ENCODE data around the gene ALCAM. TPM values are rescaled to one million over a fixed set of nuclear protein-coding genes. Genes with fewer than 3 reads are reported as not detected.

Gene ALCAM
- total and polyA plus RNA-seq, 2 of the 8 experiments (the other 6 are each of a cell fraction or from before 2014, with no cell fraction given): 10.8 to 33.0 TPM

GRCh38 chr3:105375750-105376511 is 9.2 kb downstream of the ALCAM start:
- H2BK20ac ChIP-seq (ENCODE audit: low read length): no peak overlapping the region
- no peaks in the 10 kb centered on the region for H3K36me3 ChIP-seq (ENCODE audit: control insufficient read depth in 2 of 4, insufficient read depth in 4 of 4, low read length in 3 of 4)
- H4K20me1 ChIP-seq (replicated peaks in 1 of 2; ENCODE audit: control insufficient read depth in 1 of 2, insufficient read depth in 2 of 2, low read length in 2 of 2): no peaks in the 10 kb centered on the region
- H3K27me3 ChIP-seq (replicated peaks in 1 of 4; ENCODE audit: control insufficient read depth in 3 of 4, extremely low read depth in 1 of 4, insufficient read depth in 3 of 4, low read length in 3 of 4): no peaks in the 10 kb centered on the region
- CTCF ChIA-PET (ENCODE audit: partially characterized antibody): interaction anchor here (0.9 to 2.2 kb wide), 3 partner anchors 18 to 811 kb away, joined by 3 to 5 read pairs (median 4); no protein-coding TSS in a partner anchor
- H3K79me1 ChIP-seq (ENCODE audit: low read depth, low read length): no peaks in the 10 kb centered on the region
- H3K79me2 ChIP-seq (ENCODE audit: control insufficient read depth in 1 of 2, insufficient read depth in 2 of 2, low read length in 2 of 2): peaks cover 0 to 94% of the 10 kb centered on the region in 2 experiments; a peak in 3 of 4 replicates
- no peaks in the 10 kb centered on the region; a peak in 1 of 7 replicates for H3K4me1 ChIP-seq (replicated peaks in 1 of 4; ENCODE audit: control insufficient read depth in 3 of 4, insufficient read depth in 4 of 4, low read length in 3 of 4)
- H3K27ac ChIP-seq (ENCODE audit: low read depth, low read length): no peak overlapping the region
- FAIRE-seq: no peak
- no peak overlapping the region for H3K18ac ChIP-seq (ENCODE audit: extremely low read depth, low read length)
- H3K4ac ChIP-seq (replicated peaks; ENCODE audit: insufficient read length, low read depth, low read length): no peak overlapping the region
- H2AK5ac ChIP-seq (ENCODE audit: low read depth, low read length): no peak overlapping the region
- H3K4me3 ChIP-seq (ENCODE audit: extremely low read depth in 1 of 4, insufficient read depth in 2 of 4, low read depth in 3 of 4, low read length in 4 of 4): no peak overlapping the region
- H3K4me2 ChIP-seq (ENCODE audit: insufficient read depth in 1 of 2, low read depth in 2 of 2, low read length in 2 of 2): no peak overlapping the region
- WGBS, 2 experiments (ENCODE audit: extremely low coverage in 1 of 2, insufficient coverage in 1 of 2, insufficient read length in 1 of 2, insufficient replicate concordance in 2 of 2, low coverage in 1 of 2, low lambda C conversion rate in 2 of 2, missing lambda C conversion rate in 1 of 2): 92% methylated on average over 8 of the region's 8 CpGs; no CpG with 5 or more reads in 1 of the 2 experiments
- H4K8ac ChIP-seq (ENCODE audit: extremely low read depth, insufficient read depth, low read length): no peak overlapping the region
- H3K23ac ChIP-seq (ENCODE audit: insufficient read length): no peak overlapping the region
- H3K56ac ChIP-seq (replicated peaks; ENCODE audit: insufficient read length, low read depth, low read length): no peak overlapping the region
- no peak overlapping the region for H4K5ac ChIP-seq (ENCODE audit: insufficient read length, low read depth, low read length)
- H4K91ac ChIP-seq (replicated peaks; ENCODE audit: insufficient read length, low read length): no peak overlapping the region
- POLR2A ChIA-PET (ENCODE audit: partially characterized antibody): no interaction called here
- no peaks in the 10 kb centered on the region for H3K23me2 ChIP-seq (ENCODE audit: low read depth, low read length)
- no peak overlapping the region for H3K9ac ChIP-seq (replicated peaks in 1 of 4; ENCODE audit: extremely low read depth in 1 of 4, low read depth in 3 of 4, low read length in 3 of 4)
- H2BK15ac ChIP-seq (ENCODE audit: low read length): no peak overlapping the region
- no peak overlapping the region for H2AFZ ChIP-seq (ENCODE audit: low read length)
- DNase-seq (ENCODE audit: low read depth in 1 of 2, low spot score in 2 of 2): no peak
- H3K9me3 ChIP-seq (ENCODE audit: insufficient read depth in 2 of 2, low read depth in 1 of 2, low read length in 1 of 2): no peaks in the 10 kb centered on the region
- TF ChIP-seq ZNF274 (IDR thresholded peaks at IDR 0.05; ENCODE audit: borderline replicate concordance, extremely low read depth, low read length) (no peak), SIRT6 (IDR thresholded peaks at IDR 0.05; ENCODE audit: low read length) (no peak), JUND (IDR thresholded peaks at IDR 0.05; ENCODE audit: low read length) (no peak), RFX5 (IDR thresholded peaks at IDR 0.05; ENCODE audit: borderline replicate concordance, low read depth, low read length) (no peak), ASH2L (IDR thresholded peaks at IDR 0.05; ENCODE audit: low read length) (no peak), RNF2 (IDR thresholded peaks at IDR 0.05; ENCODE audit: borderline replicate concordance, low read depth, low read length, missing control alignments, poor library complexity, severe bottlenecking) (no peak), EZH2 (IDR thresholded peaks at IDR 0.05; ENCODE audit: low read depth, low read length, severe bottlenecking) (no peak), TEAD4 (IDR thresholded peaks at IDR 0.05; ENCODE audit: low read depth, low read length) (no peak), POU5F1 (IDR thresholded peaks at IDR 0.05; ENCODE audit: low read depth, low read length) (no peak), TBP (IDR thresholded peaks at IDR 0.05; ENCODE audit: low read depth, low read length) (no peak), SP1 (IDR thresholded peaks at IDR 0.05; ENCODE audit: low read depth, low read length) (no peak), NRF1 (IDR thresholded peaks at IDR 0.05; ENCODE audit: low read depth, low read length) (no peak), KDM5A (IDR thresholded peaks at IDR 0.05; ENCODE audit: low read length) (no peak), MAFK (IDR thresholded peaks at IDR 0.05; ENCODE audit: low read depth, low read length) (no peak)
- H2BK120ac ChIP-seq (replicated peaks; ENCODE audit: low read depth, low read length): no peak overlapping the region
- H3K14ac ChIP-seq (ENCODE audit: insufficient read length): no peak overlapping the region
- no peak overlapping the region for H2BK5ac ChIP-seq (ENCODE audit: low read depth, low read length)
- H2BK12ac ChIP-seq (ENCODE audit: low read depth, low read length): no peak overlapping the region

Measured in H1 (cell line).